Suprapubic skin (tissue), 3 donors: ENCODE data around the gene TNFRSF4.

Experiments
- POLR2A ChIP-seq, 2 donors: fragments of 450-650 bp; IDR thresholded peaks; one replicate each; pipeline ENCODE4 v1.6.1; 2017; ENCODE audit warnings: antibody characterized with exemption in 2 of 2, mild to moderate bottlenecking in 2 of 2, moderate library complexity in 2 of 2
- TF ChIP-seq, protein P1 (sequence below), 2 donors: fragments of 200-600 bp in 1 of 2; fragments of 450-650 bp in 1 of 2; sonication (generic) in 1 of 2; IDR thresholded peaks; one replicate each; pipeline ENCODE4 v1.5.1; 2016 to 2019; ENCODE audit warnings: antibody characterized with exemption in 2 of 2, mild to moderate bottlenecking in 1 of 2, moderate library complexity in 1 of 2

- no peak for TF ChIP-seq POLR2A (IDR thresholded peaks at IDR 0.05)
- TF ChIP-seq, protein P1, sequence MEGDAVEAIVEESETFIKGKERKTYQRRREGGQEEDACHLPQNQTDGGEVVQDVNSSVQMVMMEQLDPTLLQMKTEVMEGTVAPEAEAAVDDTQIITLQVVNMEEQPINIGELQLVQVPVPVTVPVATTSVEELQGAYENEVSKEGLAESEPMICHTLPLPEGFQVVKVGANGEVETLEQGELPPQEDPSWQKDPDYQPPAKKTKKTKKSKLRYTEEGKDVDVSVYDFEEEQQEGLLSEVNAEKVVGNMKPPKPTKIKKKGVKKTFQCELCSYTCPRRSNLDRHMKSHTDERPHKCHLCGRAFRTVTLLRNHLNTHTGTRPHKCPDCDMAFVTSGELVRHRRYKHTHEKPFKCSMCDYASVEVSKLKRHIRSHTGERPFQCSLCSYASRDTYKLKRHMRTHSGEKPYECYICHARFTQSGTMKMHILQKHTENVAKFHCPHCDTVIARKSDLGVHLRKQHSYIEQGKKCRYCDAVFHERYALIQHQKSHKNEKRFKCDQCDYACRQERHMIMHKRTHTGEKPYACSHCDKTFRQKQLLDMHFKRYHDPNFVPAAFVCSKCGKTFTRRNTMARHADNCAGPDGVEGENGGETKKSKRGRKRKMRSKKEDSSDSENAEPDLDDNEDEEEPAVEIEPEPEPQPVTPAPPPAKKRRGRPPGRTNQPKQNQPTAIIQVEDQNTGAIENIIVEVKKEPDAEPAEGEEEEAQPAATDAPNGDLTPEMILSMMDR (IDR thresholded peaks at IDR 0.05), result no peak
Observed at GRCh38 chr1:1169429-1170214, 44.3 kb downstream of the TNFRSF4 start.
